ENCODE data around the gene TCEAL3. TPM values are rescaled to one million over a fixed set of nuclear protein-coding genes. Genes with fewer than 3 reads are reported as not detected.

Gene TCEAL3
- total and polyA plus RNA-seq, 2 of the 8 experiments (the other 6 are each of a cell fraction or from before 2014, with no cell fraction given) = 4.4 to 12.0 TPM

- no peak overlapping the region for H2BK20ac ChIP-seq (ENCODE audit: low read length)
- H3K79me1 ChIP-seq (ENCODE audit: low read depth, low read length) = no peaks in the 10 kb centered on the region
- H3K36me3 ChIP-seq (ENCODE audit: control insufficient read depth in 2 of 4, insufficient read depth in 4 of 4, low read length in 3 of 4) = no peaks in the 10 kb centered on the region
- H3K9ac ChIP-seq (replicated peaks in 1 of 4; ENCODE audit: extremely low read depth in 1 of 4, low read depth in 3 of 4, low read length in 3 of 4) = no peak overlapping the region
- H4K91ac ChIP-seq (replicated peaks; ENCODE audit: insufficient read length, low read length) = no peak overlapping the region
- no peak overlapping the region for H2AFZ ChIP-seq (ENCODE audit: low read length)
- H3K4me2 ChIP-seq (ENCODE audit: insufficient read depth in 1 of 2, low read depth in 2 of 2, low read length in 2 of 2) = no peak overlapping the region
- no peak overlapping the region for H2AK5ac ChIP-seq (ENCODE audit: low read depth, low read length)
- H2BK15ac ChIP-seq (ENCODE audit: low read length) = no peak overlapping the region
- H2BK5ac ChIP-seq (ENCODE audit: low read depth, low read length) = no peak overlapping the region
- WGBS, 2 experiments (ENCODE audit: extremely low coverage in 1 of 2, insufficient coverage in 1 of 2, insufficient read length in 1 of 2, insufficient replicate concordance in 2 of 2, low coverage in 1 of 2, low lambda C conversion rate in 2 of 2, missing lambda C conversion rate in 1 of 2) = 89% methylated on average over 6 of the region's 6 CpGs; no CpG with 5 or more reads in 1 of the 2 experiments
- no peaks in the 10 kb centered on the region for H3K79me2 ChIP-seq (ENCODE audit: control insufficient read depth in 1 of 2, insufficient read depth in 2 of 2, low read length in 2 of 2)
- no peak overlapping the region for H3K56ac ChIP-seq (replicated peaks; ENCODE audit: insufficient read length, low read depth, low read length)
- no peak overlapping the region for H3K4me3 ChIP-seq (ENCODE audit: extremely low read depth in 1 of 4, insufficient read depth in 2 of 4, low read depth in 3 of 4, low read length in 4 of 4)
- no peak for TF ChIP-seq ZNF274 (IDR thresholded peaks at IDR 0.05; ENCODE audit: borderline replicate concordance, extremely low read depth, low read length)
- no peak for TF ChIP-seq CHD1 (IDR thresholded peaks at IDR 0.05; ENCODE audit: low read depth, low read length)
- no peak for TF ChIP-seq CREB1 (IDR thresholded peaks at IDR 0.05)
- no peak for TF ChIP-seq POLR2AphosphoS5 (IDR thresholded peaks at IDR 0.05; ENCODE audit: low read depth, low read length)
- no peak for TF ChIP-seq RBBP5 (IDR thresholded peaks at IDR 0.05; ENCODE audit: borderline replicate concordance, low read depth, low read length)
- no peak for TF ChIP-seq RFX5 (IDR thresholded peaks at IDR 0.05; ENCODE audit: borderline replicate concordance, low read depth, low read length)
- TF ChIP-seq ASH2L (IDR thresholded peaks at IDR 0.05; ENCODE audit: low read length) = no peak
- TF ChIP-seq SP4 (IDR thresholded peaks at IDR 0.05; ENCODE audit: low read length) = no peak
- TF ChIP-seq ATF2 (IDR thresholded peaks at IDR 0.05; ENCODE audit: low read length) = no peak
- no peak for TF ChIP-seq RNF2 (IDR thresholded peaks at IDR 0.05; ENCODE audit: borderline replicate concordance, low read depth, low read length, missing control alignments, poor library complexity, severe bottlenecking)
- no peak for TF ChIP-seq HDAC2 (IDR thresholded peaks at IDR 0.05; ENCODE audit: borderline replicate concordance in 1 of 2, low read depth in 2 of 2, low read length in 2 of 2)
- TF ChIP-seq SIN3A (conservative IDR thresholded peaks at IDR 0.05 in 1 of 2, IDR thresholded peaks at IDR 0.05 in 1 of 2; ENCODE audit: low read depth in 1 of 2, low read length in 2 of 2) = no peak
- DNase-seq (ENCODE audit: low read depth in 1 of 2, low spot score in 2 of 2) = no peak
- H2BK12ac ChIP-seq (ENCODE audit: low read depth, low read length) = no peak overlapping the region
- H3K14ac ChIP-seq (ENCODE audit: insufficient read length) = no peak overlapping the region
- H4K5ac ChIP-seq (ENCODE audit: insufficient read length, low read depth, low read length) = no peak overlapping the region
- ChIA-PET POLR2A (ENCODE audit: partially characterized antibody) (interaction anchor here (1.2 kb wide), 1 partner anchor 9 kb away, joined by 6 read pairs; no protein-coding TSS in a partner anchor), CTCF (ENCODE audit: partially characterized antibody) (no interaction called here)
- H4K8ac ChIP-seq (ENCODE audit: extremely low read depth, insufficient read depth, low read length) = no peak overlapping the region
- H3K9me3 ChIP-seq (ENCODE audit: insufficient read depth in 2 of 2, low read depth in 1 of 2, low read length in 1 of 2) = no peaks in the 10 kb centered on the region
- no peak overlapping the region for H2BK120ac ChIP-seq (replicated peaks; ENCODE audit: low read depth, low read length)
- H3K18ac ChIP-seq (ENCODE audit: extremely low read depth, low read length) = no peak overlapping the region
- no peak overlapping the region for H3K23ac ChIP-seq (ENCODE audit: insufficient read length)
- H3K4ac ChIP-seq (replicated peaks; ENCODE audit: insufficient read length, low read depth, low read length) = no peak overlapping the region
- no peaks in the 10 kb centered on the region for H3K4me1 ChIP-seq (replicated peaks in 1 of 4; ENCODE audit: control insufficient read depth in 3 of 4, insufficient read depth in 4 of 4, low read length in 3 of 4)
- FAIRE-seq = no peak
- H3K27ac ChIP-seq (ENCODE audit: low read depth, low read length) = no peak overlapping the region
- no peaks in the 10 kb centered on the region for H3K27me3 ChIP-seq (replicated peaks in 1 of 4; ENCODE audit: control insufficient read depth in 3 of 4, extremely low read depth in 1 of 4, insufficient read depth in 3 of 4, low read length in 3 of 4)
- H4K20me1 ChIP-seq (replicated peaks in 1 of 2; ENCODE audit: control insufficient read depth in 1 of 2, insufficient read depth in 2 of 2, low read length in 2 of 2) = no peaks in the 10 kb centered on the region
- no peaks in the 10 kb centered on the region for H3K23me2 ChIP-seq (ENCODE audit: low read depth, low read length)
Observed at GRCh38 chrX:103571121-103571520, 36.6 kb upstream of the TCEAL3 start.
